PC-9 (cell line): ENCODE data around the gene NEK7. TPM values are rescaled to one million over a fixed set of nuclear protein-coding genes. Genes with fewer than 3 reads are reported as not detected.

Source experiments
- BruUV-seq: library from RNA; stranded (reverse); fragments of 400-500 nt; replicated peaks from 2 replicates; lab custom pipeline; 2021; lab: Mats Ljungman, UMichigan
- CTCF ChIA-PET: fragments of 300-600 bp; sonication (Branson Sonifier 250); formaldehyde crosslinking; loops from one replicate; lab custom pipeline; 2022; ENCODE audit warnings: antibody characterized with exemption; lab: Charles Lee
- POLR2A ChIA-PET: fragments of 300-600 bp; sonication (Branson Sonifier 250); formaldehyde crosslinking; loops from one replicate; lab custom pipeline; 2022; ENCODE audit warnings: antibody characterized with exemption; ENCODE audit not compliant: unreplicated experiment; lab: Charles Lee
- DNase-seq, 2 experiments: peaks; one replicate each; pipeline versions ENCODE4 v3.0.0 to v3.0.0-alpha.2; 2015 to 2022; ENCODE audit warnings: mixed read lengths in 1 of 2
- H2AFZ ChIP-seq: fragments of 200-600 bp; sonication (generic); 2 replicates; pipeline ENCODE4 v1.8.1; 2017; ENCODE audit warnings: antibody characterized with exemption
- H3F3A ChIP-seq: fragments of 200-600 bp; sonication (generic); 2 replicates; pipeline ENCODE4 v1.8.1; 2017; ENCODE audit warnings: antibody characterized with exemption, mild to moderate bottlenecking, low read depth; ENCODE audit not compliant: insufficient read depth
- H3K27ac ChIP-seq: fragments of 200-600 bp; sonication (generic); 2 replicates; pipeline ENCODE4 v1.6.1; 2016; ENCODE audit warnings: mixed run types
- H3K27me3 ChIP-seq: fragments of 200-600 bp; sonication (generic); 2 replicates; pipeline ENCODE4 v1.6.1; 2016; ENCODE audit warnings: low read depth, mixed run types; ENCODE audit not compliant: insufficient read depth
- H3K36me3 ChIP-seq: fragments of 200-600 bp; sonication (generic); 2 replicates; pipeline ENCODE4 v1.6.1; 2016; ENCODE audit warnings: low read depth, mixed run types
- H3K4me1 ChIP-seq: fragments of 200-600 bp; sonication (generic); replicated peaks from 2 replicates; pipeline ENCODE4 v1.6.1; 2016; ENCODE audit warnings: mixed run types; ENCODE audit not compliant: insufficient read depth
- H3K4me2 ChIP-seq: fragments of 200-600 bp; sonication (generic); 2 replicates; pipeline ENCODE4 v1.6.1; 2017; ENCODE audit warnings: mixed run types
- H3K4me3 ChIP-seq: fragments of 200-600 bp; sonication (generic); 2 replicates; pipeline ENCODE4 v1.6.1; 2016; ENCODE audit warnings: mixed run types
- H3K79me2 ChIP-seq: fragments of 200-600 bp; sonication (generic); 2 replicates; pipeline ENCODE4 v1.6.1; 2017; ENCODE audit warnings: low read depth, mixed run types
- H3K9me2 ChIP-seq: fragments of 200-600 bp; sonication (generic); 2 replicates; pipeline ENCODE4 v1.8.1; 2017; ENCODE audit warnings: mild to moderate bottlenecking; ENCODE audit not compliant: insufficient read depth
- H3K9me3 ChIP-seq: fragments of 200-600 bp; sonication (generic); 2 replicates; pipeline ENCODE4 v1.8.1; 2016; ENCODE audit warnings: low read depth; ENCODE audit not compliant: insufficient read depth
- H4K20me1 ChIP-seq: fragments of 200-600 bp; sonication (generic); 2 replicates; pipeline ENCODE4 v1.8.1; 2017; ENCODE audit not compliant: insufficient read depth
- EZH2 ChIP-seq: fragments of 200-600 bp; sonication (generic); IDR thresholded peaks from 2 replicates; pipeline ENCODE4 v1.8.0; 2017; ENCODE audit warnings: antibody characterized with exemption, low read depth
- intact Hi-C: fragments of 100-400 bp; cut with micrococcal nuclease; formaldehyde crosslinking; loops from one replicate; pipeline ENCODE4 v1.10.0; 2022; ENCODE audit not compliant: unreplicated experiment
- total RNA-seq: library from RNA; stranded (reverse); gene quantifications from 2 replicates; pipeline ENCODE4 v1.2.3, GENCODE V29; 2021
- TF ChIP-seq, protein P1 (sequence below): fragments of 200-600 bp; sonication (generic); conservative IDR thresholded peaks from 2 replicates; pipeline ENCODE4 v1.6.1; 2017; ENCODE audit warnings: mixed run types, antibody characterized with exemption, mild to moderate bottlenecking, moderate library complexity

Gene NEK7
- total RNA-seq, 1 experiment from 2014 or later: 67.4 TPM

DNA sequence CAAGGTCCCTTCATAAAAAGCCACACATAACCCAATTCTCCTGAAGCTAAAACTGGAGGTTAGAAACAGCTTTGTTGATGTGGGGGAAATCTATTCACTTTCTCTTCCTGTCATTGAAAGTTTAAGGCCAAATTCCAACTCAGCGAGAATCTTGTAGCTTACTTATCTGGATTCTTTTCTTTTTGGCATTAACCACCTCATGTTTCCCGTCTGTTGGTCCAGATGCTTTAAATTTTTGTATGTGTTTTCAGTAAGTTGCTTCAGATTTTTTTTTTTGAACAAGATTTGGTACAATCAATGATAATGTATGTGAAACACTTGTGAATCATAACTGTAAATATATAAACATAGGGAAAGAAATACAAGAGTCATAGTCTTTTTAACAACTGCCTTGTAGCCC is 33.7 kb upstream of the NEK7 start:
- no peak for DNase-seq
- POLR2A ChIA-PET: no interaction called here
- peaks cover 37% of the 10 kb centered on the region for H3K4me1 ChIP-seq
- peaks cover 14% of the 10 kb centered on the region for H3K9me3 ChIP-seq
- no peaks in the 10 kb centered on the region for H3K27me3 ChIP-seq
- no peaks in the 10 kb centered on the region for H3K36me3 ChIP-seq
- intact Hi-C loops: no loop called here
- no peaks in the 10 kb centered on the region for H3K9me2 ChIP-seq
- no peak for TF ChIP-seq EZH2
- TF ChIP-seq, protein P1, sequence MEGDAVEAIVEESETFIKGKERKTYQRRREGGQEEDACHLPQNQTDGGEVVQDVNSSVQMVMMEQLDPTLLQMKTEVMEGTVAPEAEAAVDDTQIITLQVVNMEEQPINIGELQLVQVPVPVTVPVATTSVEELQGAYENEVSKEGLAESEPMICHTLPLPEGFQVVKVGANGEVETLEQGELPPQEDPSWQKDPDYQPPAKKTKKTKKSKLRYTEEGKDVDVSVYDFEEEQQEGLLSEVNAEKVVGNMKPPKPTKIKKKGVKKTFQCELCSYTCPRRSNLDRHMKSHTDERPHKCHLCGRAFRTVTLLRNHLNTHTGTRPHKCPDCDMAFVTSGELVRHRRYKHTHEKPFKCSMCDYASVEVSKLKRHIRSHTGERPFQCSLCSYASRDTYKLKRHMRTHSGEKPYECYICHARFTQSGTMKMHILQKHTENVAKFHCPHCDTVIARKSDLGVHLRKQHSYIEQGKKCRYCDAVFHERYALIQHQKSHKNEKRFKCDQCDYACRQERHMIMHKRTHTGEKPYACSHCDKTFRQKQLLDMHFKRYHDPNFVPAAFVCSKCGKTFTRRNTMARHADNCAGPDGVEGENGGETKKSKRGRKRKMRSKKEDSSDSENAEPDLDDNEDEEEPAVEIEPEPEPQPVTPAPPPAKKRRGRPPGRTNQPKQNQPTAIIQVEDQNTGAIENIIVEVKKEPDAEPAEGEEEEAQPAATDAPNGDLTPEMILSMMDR: no peak
- H2AFZ ChIP-seq: no peak overlapping the region
- CTCF ChIA-PET: no interaction called here
- H3K27ac ChIP-seq: no peak overlapping the region
- no TSS peak for BruUV-seq
- no peaks in the 10 kb centered on the region for H4K20me1 ChIP-seq
- no peak overlapping the region for H3K4me2 ChIP-seq
- H3K79me2 ChIP-seq: no peaks in the 10 kb centered on the region
- H3K4me3 ChIP-seq: no peak overlapping the region
- H3F3A ChIP-seq: peaks cover 4% of the 10 kb centered on the region; the same call in 1 of the 2 replicates

DNA sequence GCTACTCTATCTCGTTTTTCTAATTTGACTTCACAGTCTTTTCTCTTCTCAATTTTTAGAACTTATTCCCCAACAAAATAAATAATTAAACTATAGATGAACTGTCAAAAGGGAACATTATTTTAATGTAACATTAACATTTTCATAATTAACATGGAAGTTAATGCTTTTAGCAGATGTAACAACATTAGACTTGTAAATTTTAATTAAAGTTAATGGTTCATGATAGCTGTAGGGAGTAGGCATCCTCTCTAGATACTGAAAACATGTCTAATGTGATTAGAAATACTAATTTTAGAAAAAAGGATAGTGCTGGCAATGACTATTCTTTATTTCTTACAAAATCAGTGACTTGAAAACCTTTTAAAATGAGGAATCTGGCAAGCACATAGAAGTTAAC is 32.1 kb upstream of the NEK7 start:
- Histone ChIP-seq H3K4me1 (peaks cover 37% of the 10 kb centered on the region), H3K4me2 (no peak overlapping the region), H3K4me3 (no peak overlapping the region), H3K36me3 (no peaks in the 10 kb centered on the region), H3F3A (peaks cover 4% of the 10 kb centered on the region; the same call in 1 of the 2 replicates), H2AFZ (no peak overlapping the region), H3K9me3 (peaks cover 14% of the 10 kb centered on the region), H3K27me3 (no peaks in the 10 kb centered on the region), H3K27ac (no peak overlapping the region), H4K20me1 (no peaks in the 10 kb centered on the region), H3K79me2 (no peaks in the 10 kb centered on the region), H3K9me2 (no peaks in the 10 kb centered on the region)
- no peak for TF ChIP-seq EZH2
- TF ChIP-seq, protein P1: no peak
- CTCF ChIA-PET: no interaction called here
- BruUV-seq: no TSS peak
- POLR2A ChIA-PET: no interaction called here
- intact Hi-C loops: no loop called here
- no peak for DNase-seq

GRCh38 chr1:198125995-198126735 is 30.6 kb upstream of the NEK7 start:
- Histone ChIP-seq H3K27ac (peak overlapping the region; percentile 47), H3K79me2 (no peaks in the 10 kb centered on the region), H3K36me3 (no peaks in the 10 kb centered on the region), H3K4me3 (no peak overlapping the region), H3K9me2 (no peaks in the 10 kb centered on the region), H3K27me3 (no peaks in the 10 kb centered on the region), H2AFZ (no peak overlapping the region), H3F3A (peaks cover 4% of the 10 kb centered on the region; the same call in 1 of the 2 replicates), H3K9me3 (peaks cover 8% of the 10 kb centered on the region; the same call in 1 of the 2 replicates), H3K4me1 (peaks cover 24% of the 10 kb centered on the region), H3K4me2 (no peak overlapping the region; the same call in none of the 2 replicates), H4K20me1 (no peaks in the 10 kb centered on the region)
- no peak for TF ChIP-seq EZH2
- TF ChIP-seq, protein P1: no peak
- BruUV-seq: no TSS peak
- CTCF ChIA-PET: interaction anchor here (1.1 kb wide), 1 partner anchor 9 kb away, joined by 3 read pairs; no protein-coding TSS in a partner anchor
- POLR2A ChIA-PET: interaction anchor here (0.6 kb wide), 2 partner anchors 33 to 97 kb away, joined by 4 to 8 read pairs; no protein-coding TSS in a partner anchor
- intact Hi-C loops: no loop called here
- DNase-seq: peak; percentile 47 to 78
